HG03521 (cell line): ENCODE results near the gene RABGGTA.
A peak's percentile ranks its signal among the peaks of the same experiment; 100 is the strongest.

Source experiments
- ATAC-seq: cut with Tn5 transposase; IDR thresholded peaks from one replicate; pipeline ENCODE4 v1.9.1; 2021; ENCODE audit warnings: mild to moderate bottlenecking, moderate library complexity; ENCODE audit not compliant: unreplicated experiment

Gene RABGGTA

GRCh38 chr14:24280797-24281460, 9.5 kb upstream of the RABGGTA start:
- ATAC-seq: no peak

GRCh38 chr14:24279301-24280186, 8.1 kb upstream of the RABGGTA start:
- ATAC-seq: no peak

- no peak for ATAC-seq
These were observed 7.0 kb upstream of the RABGGTA start for GRCh38 chr14:24278424-24278823.

GRCh38 chr14:24277606-24278321, 6.4 kb upstream of the RABGGTA start:
- ATAC-seq: no peak

GRCh38 chr14:24277071-24277470, 5.7 kb upstream of the RABGGTA start:
- no peak for ATAC-seq

GRCh38 chr14:24274101-24274543, 2.7 kb upstream of the RABGGTA start:
- ATAC-seq: peak; percentile 19

GRCh38 chr14:24273422-24273998, 2.1 kb upstream of the RABGGTA start:
- no peak for ATAC-seq

- ATAC-seq: no peak
These were observed 1.1 kb upstream of the RABGGTA start for GRCh38 chr14:24272467-24272866.

- ATAC-seq: no peak
These were observed 452 bp upstream of the RABGGTA start for GRCh38 chr14:24271834-24272263.

GRCh38 chr14:24270537-24271133, 762 bp downstream of the RABGGTA start:
- ATAC-seq: no peak

- ATAC-seq: no peak
These were observed 1.4 kb downstream of the RABGGTA start for GRCh38 chr14:24269910-24270536.

GRCh38 chr14:24269368-24269767, 2.0 kb downstream of the RABGGTA start:
- no peak for ATAC-seq

GRCh38 chr14:24268225-24268624, 3.2 kb downstream of the RABGGTA start:
- ATAC-seq: no peak

GRCh38 chr14:24267516-24267915, 3.9 kb downstream of the RABGGTA start:
- ATAC-seq: no peak

- no peak for ATAC-seq
These were observed 4.8 kb downstream of the RABGGTA start for GRCh38 chr14:24266344-24267244.

GRCh38 chr14:24264298-24264697, 7.1 kb downstream of the RABGGTA start:
- ATAC-seq: no peak

- no peak for ATAC-seq
These were observed 7.5 kb downstream of the RABGGTA start for GRCh38 chr14:24263848-24264247.

GRCh38 chr14:24262821-24263733, 8.3 kb downstream of the RABGGTA start, which contains the start of gene TGM1:
Gene TGM1 (minus strand): TSS chr14:24263177. CDS start chr14:24262352, 825 bp downstream.
- no peak for ATAC-seq
